Measurements from ENCODE around the gene COL6A1.

DNA sequence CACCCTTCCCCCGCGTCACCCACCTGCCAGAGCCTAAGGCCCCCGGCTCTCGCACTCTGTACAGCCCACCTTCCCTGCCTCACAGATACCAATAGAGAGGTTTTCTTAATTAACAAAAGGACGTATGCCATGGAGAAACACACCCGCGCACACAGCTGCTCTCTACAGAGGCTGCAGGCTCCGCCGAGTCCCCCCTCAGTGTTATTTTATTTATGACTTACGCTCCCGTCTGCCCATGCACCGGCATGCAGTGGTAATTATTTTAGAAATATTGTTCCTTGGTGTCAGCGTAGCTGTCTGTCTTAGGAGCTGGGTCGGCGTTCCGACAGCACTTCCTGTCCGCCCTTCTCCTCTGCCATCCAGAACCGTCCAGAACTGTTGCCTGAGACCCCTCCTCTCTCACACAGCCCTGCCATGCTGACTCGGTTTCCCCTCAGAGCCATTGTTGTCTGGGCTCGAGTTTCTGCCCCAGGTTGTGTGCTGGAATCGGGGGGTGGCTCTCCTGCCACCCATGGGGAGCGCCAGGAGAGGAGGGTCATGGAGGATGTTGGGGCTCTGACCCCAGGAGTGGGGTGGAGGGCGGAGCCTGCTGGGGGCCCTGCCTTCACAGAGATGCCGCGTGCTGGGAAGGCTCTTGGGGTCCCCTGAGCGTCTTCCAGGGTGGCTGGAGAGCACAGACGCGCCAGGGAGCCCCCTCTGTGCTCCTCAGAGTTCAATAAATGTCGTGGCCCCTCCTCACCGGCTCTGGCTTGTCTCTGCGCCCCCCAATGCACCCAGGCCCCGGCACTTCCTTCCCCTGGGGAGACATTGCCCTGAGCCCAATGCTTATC, 39.6 kb upstream of the COL6A1 start:
- TF ChIP-seq CTCF (IDR thresholded peaks at IDR 0.05; ENCODE audit: low read length) (no peak), EZH2 (IDR thresholded peaks at IDR 0.05; ENCODE audit: borderline replicate concordance, low read length) (no peak)
